GM19438 (cell line): ENCODE results near the gene MYBPC3.

Source experiments
- ATAC-seq: cut with Tn5 transposase; IDR thresholded peaks from one replicate; pipeline ENCODE4 v1.9.1; 2021; ENCODE audit warnings: low read depth; ENCODE audit not compliant: unreplicated experiment

Gene MYBPC3

GRCh38 chr11:47352556-47352955 lies at the start of gene MYBPC3:
Gene MYBPC3, minus strand, starts transcription at chr11:47352702. Its CDS starts 55 bp downstream, at chr11:47352647.
- no peak for ATAC-seq

GRCh38 chr11:47400768-47401279 lies 48.3 kb upstream of the MYBPC3 start:
- ATAC-seq, result peak; percentile 67

GRCh38 chr11:47399860-47400767 lies 47.6 kb upstream of the MYBPC3 start:
- peak; percentile 50 for ATAC-seq

- ATAC-seq, result no peak
These were observed 46.0 kb upstream of the MYBPC3 start for GRCh38 chr11:47398551-47398950.

GRCh38 chr11:47398011-47398410 lies 45.5 kb upstream of the MYBPC3 start:
- no peak for ATAC-seq

GRCh38 chr11:47396049-47396320 lies 43.5 kb upstream of the MYBPC3 start:
- no peak for ATAC-seq

- no peak for ATAC-seq
These were observed 42.9 kb upstream of the MYBPC3 start for GRCh38 chr11:47395223-47396048.

GRCh38 chr11:47394322-47395222 lies 42.1 kb upstream of the MYBPC3 start:
- ATAC-seq, result peak; percentile 55

GRCh38 chr11:47394050-47394321 lies 41.5 kb upstream of the MYBPC3 start:
- ATAC-seq, result no peak

GRCh38 chr11:47393163-47394049 lies 40.9 kb upstream of the MYBPC3 start:
- no peak for ATAC-seq

- no peak for ATAC-seq
These were observed 40.2 kb upstream of the MYBPC3 start for GRCh38 chr11:47392546-47393162.

GRCh38 chr11:47391711-47392432 lies 39.4 kb upstream of the MYBPC3 start:
- no peak for ATAC-seq

- no peak for ATAC-seq
These were observed 38.6 kb upstream of the MYBPC3 start for GRCh38 chr11:47391077-47391583.

- no peak for ATAC-seq
These were observed 37.9 kb upstream of the MYBPC3 start for GRCh38 chr11:47390422-47390760.

- no peak for ATAC-seq
These were observed 37.3 kb upstream of the MYBPC3 start for GRCh38 chr11:47389577-47390421.

- no peak for ATAC-seq
These were observed 36.4 kb upstream of the MYBPC3 start for GRCh38 chr11:47388697-47389576.
